SU-DHL-6 (cell line): ENCODE measurements around the gene STK31.

Experiments
- CTCF ChIP-seq: fragments of 200-600 bp; sonication (generic); IDR thresholded peaks from one replicate; pipeline ENCODE4 v1.5.1; 2017; ENCODE audit warnings: antibody characterized with exemption, mild to moderate bottlenecking, low read length, moderate library complexity; ENCODE audit not compliant: insufficient read depth, poor library complexity, severe bottlenecking
- EZH2phosphoT487 ChIP-seq: fragments of 200-600 bp; sonication (generic), shearing (Covaris generic); conservative IDR thresholded peaks from 2 replicates; pipeline ENCODE4 v1.6.1; 2018; ENCODE audit warnings: mild to moderate bottlenecking, antibody characterized with exemption, low read length, moderate library complexity, mixed read lengths

- TF ChIP-seq CTCF (no peak), EZH2phosphoT487 (no peak)
Measured at GRCh38 chr7:23664122-23664521, 45.9 kb upstream of the STK31 start.
